GM23248 (cell line): ENCODE results near the gene ANTXRL. TPM values are rescaled to one million over a fixed set of nuclear protein-coding genes. Genes with fewer than 3 reads are reported as not detected.

Experiments
- DNase-seq: peaks from one replicate; pipeline ENCODE4 v3.0.0-alpha.2; 2015
- H2AFZ ChIP-seq: fragments of 200-600 bp; sonication (generic); 2 replicates; pipeline ENCODE4 v1.6.1; 2016; ENCODE audit warnings: antibody characterized with exemption
- H3F3A ChIP-seq: fragments of 200-600 bp; sonication (generic); 2 replicates; pipeline ENCODE4 v1.6.1; 2016; ENCODE audit warnings: mild to moderate bottlenecking, antibody characterized with exemption, mixed run types; ENCODE audit not compliant: insufficient read depth
- H3K27ac ChIP-seq: fragments of 200-600 bp; sonication (generic); 2 replicates; pipeline ENCODE4 v1.5.1; 2016; ENCODE audit warnings: mild to moderate bottlenecking
- H3K27me3 ChIP-seq: fragments of 200-600 bp; sonication (generic); replicated peaks from 2 replicates; pipeline ENCODE4 v1.6.1; 2016; ENCODE audit warnings: mild to moderate bottlenecking; ENCODE audit not compliant: insufficient read depth
- H3K36me3 ChIP-seq: fragments of 200-600 bp; sonication (generic); 2 replicates; pipeline ENCODE4 v1.6.1; 2016; ENCODE audit warnings: low read depth, mild to moderate bottlenecking
- H3K4me1 ChIP-seq: fragments of 200-600 bp; sonication (generic); 2 replicates; pipeline ENCODE4 v1.6.1; 2016; ENCODE audit warnings: mild to moderate bottlenecking; ENCODE audit not compliant: insufficient read depth
- H3K4me2 ChIP-seq: fragments of 200-600 bp; sonication (generic); one replicate; pipeline ENCODE4 v1.6.1; 2016; ENCODE audit warnings: mild to moderate bottlenecking; ENCODE audit not compliant: unreplicated experiment
- H3K4me3 ChIP-seq: fragments of 200-600 bp; sonication (generic); 2 replicates; pipeline ENCODE4 v1.5.1; 2016; ENCODE audit warnings: mild to moderate bottlenecking
- H3K79me2 ChIP-seq: fragments of 200-600 bp; sonication (generic); 2 replicates; pipeline ENCODE4 v1.6.1; 2016; ENCODE audit warnings: mild to moderate bottlenecking; ENCODE audit not compliant: insufficient read depth
- H3K9ac ChIP-seq: fragments of 200-600 bp; sonication (generic); 2 replicates; pipeline ENCODE4 v1.6.1; 2016; ENCODE audit warnings: mild to moderate bottlenecking
- H3K9me2 ChIP-seq: fragments of 200-600 bp; sonication (generic); 2 replicates; pipeline ENCODE4 v1.6.1; 2016; ENCODE audit warnings: mixed run types, mild to moderate bottlenecking, moderate library complexity; ENCODE audit not compliant: insufficient read depth
- H3K9me3 ChIP-seq: fragments of 200-600 bp; sonication (generic); one replicate; pipeline ENCODE4 v1.6.1; 2017; ENCODE audit warnings: low read depth
- H4K20me1 ChIP-seq: fragments of 200-600 bp; sonication (generic); 2 replicates; pipeline ENCODE4 v1.6.0; 2016; ENCODE audit not compliant: insufficient read depth
- EZH2 ChIP-seq: fragments of 200-600 bp; sonication (generic); IDR thresholded peaks from 2 replicates; pipeline ENCODE4 v1.6.1; 2018; ENCODE audit warnings: antibody characterized with exemption, mild to moderate bottlenecking; ENCODE audit not compliant: insufficient read depth, poor library complexity, severe bottlenecking
- EZH2phosphoT487 ChIP-seq: fragments of 200-600 bp; sonication (generic); IDR thresholded peaks from 2 replicates; pipeline ENCODE4 v1.6.1; 2018; ENCODE audit warnings: antibody characterized with exemption, moderate library complexity, mild to moderate bottlenecking, low read depth; ENCODE audit not compliant: insufficient read depth
- WGBS, 2 experiments: methylation state at CpG; one replicate each; pipeline ENCODE4 v1.1.6; 2015 to 2017; ENCODE audit warnings: low lambda C conversion rate in 2 of 2, low coverage in 1 of 2; ENCODE audit errors: missing lambda C conversion rate in 2 of 2; 5-methylcytosine and 5-hydroxymethylcytosine counted together
- in situ Hi-C: fragments of 300-500 bp; cut with MboI; formaldehyde crosslinking; loops from 2 replicates; pipeline ENCODE4 v1.15.0; 2020
- polyA plus RNA-seq: library from polyadenylated mRNA; unstranded; fragments of >200 nt; fragmentation: Nextera tagmentation; extraction: Ambion mirVana; gene quantifications from 2 replicates; pipeline ENCODE4 v1.2.1, GENCODE V29; 2016
- total RNA-seq: library from RNA; depleted of rRNA; stranded (reverse); fragments of >200 nt; shearing (Covaris generic); gene quantifications from 2 replicates; pipeline ENCODE4 v1.2.3, GENCODE V29; 2014; rRNA removed

The ANTXRL gene
- not detected in 2 replicates for total RNA-seq
- polyA plus RNA-seq, result not detected in 2 replicates

DNA sequence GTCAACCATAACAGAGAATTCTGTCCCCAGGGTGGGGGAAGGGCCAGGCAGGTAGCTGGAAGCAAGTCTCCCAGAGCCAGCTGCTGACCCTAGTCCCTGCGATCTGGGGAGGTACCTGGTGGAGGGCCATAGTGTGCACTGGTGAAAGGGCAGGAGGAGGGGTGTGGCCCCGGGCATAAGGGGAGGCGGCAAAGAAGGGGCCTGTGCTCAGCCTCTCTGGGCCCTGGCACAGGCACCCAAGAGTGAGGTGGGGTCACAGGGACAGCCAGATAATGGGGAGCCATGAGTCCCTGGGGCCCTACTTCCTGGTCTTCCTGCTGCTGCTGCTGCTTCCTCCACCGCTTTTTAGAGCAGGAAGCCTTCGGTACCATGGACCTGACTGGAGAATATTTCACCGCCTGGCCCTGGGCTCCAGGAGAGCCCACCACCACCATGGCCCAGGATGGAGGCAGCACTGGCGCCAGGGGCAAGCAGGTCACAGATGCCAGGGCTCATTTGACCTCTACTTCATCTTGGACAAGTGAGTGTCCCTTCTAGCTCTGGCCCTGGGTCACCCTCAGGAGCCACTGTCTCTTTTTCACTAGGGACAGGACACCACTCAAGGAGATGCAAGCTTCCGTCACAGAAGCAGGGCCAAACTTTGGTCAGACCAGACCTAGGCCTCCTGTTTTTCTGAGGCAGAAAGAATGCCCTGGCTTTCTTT, at the start of gene ANTXRL:
Gene ANTXRL, plus strand, starts transcription at position 7 of the 703 bp plus-strand sequence. Its CDS starts 266 bp downstream, at position 273.
- H3K9me2 ChIP-seq, result no peaks in the 10 kb centered on the region
- H3K36me3 ChIP-seq, result no peaks in the 10 kb centered on the region
- peaks cover 23% of the 10 kb centered on the region for H3K4me1 ChIP-seq
- H2AFZ ChIP-seq, result no peak within 1 kb of the TSS
- WGBS, 2 experiments, result 95 to 98% methylated on average over 8 of the region's 8 CpGs
- no peak within 1 kb of the TSS for H3K4me2 ChIP-seq
- H3K79me2 ChIP-seq, result no peaks in the 10 kb centered on the region
- H3F3A ChIP-seq, result peaks cover 7% of the 10 kb centered on the region; the same call in 1 of the 2 replicates
- H4K20me1 ChIP-seq, result no peaks in the 10 kb centered on the region
- H3K27me3 ChIP-seq, result no peaks in the 10 kb centered on the region
- no peak within 1 kb of the TSS for H3K27ac ChIP-seq
- TF ChIP-seq EZH2phosphoT487, result no peak
- TF ChIP-seq EZH2, result no peak
- no peak within 1 kb of the TSS for H3K9ac ChIP-seq
- no peak for DNase-seq
- in situ Hi-C loops, result no loop called here
- H3K9me3 ChIP-seq, result no peaks in the 10 kb centered on the region
- no peak within 1 kb of the TSS for H3K4me3 ChIP-seq

DNA sequence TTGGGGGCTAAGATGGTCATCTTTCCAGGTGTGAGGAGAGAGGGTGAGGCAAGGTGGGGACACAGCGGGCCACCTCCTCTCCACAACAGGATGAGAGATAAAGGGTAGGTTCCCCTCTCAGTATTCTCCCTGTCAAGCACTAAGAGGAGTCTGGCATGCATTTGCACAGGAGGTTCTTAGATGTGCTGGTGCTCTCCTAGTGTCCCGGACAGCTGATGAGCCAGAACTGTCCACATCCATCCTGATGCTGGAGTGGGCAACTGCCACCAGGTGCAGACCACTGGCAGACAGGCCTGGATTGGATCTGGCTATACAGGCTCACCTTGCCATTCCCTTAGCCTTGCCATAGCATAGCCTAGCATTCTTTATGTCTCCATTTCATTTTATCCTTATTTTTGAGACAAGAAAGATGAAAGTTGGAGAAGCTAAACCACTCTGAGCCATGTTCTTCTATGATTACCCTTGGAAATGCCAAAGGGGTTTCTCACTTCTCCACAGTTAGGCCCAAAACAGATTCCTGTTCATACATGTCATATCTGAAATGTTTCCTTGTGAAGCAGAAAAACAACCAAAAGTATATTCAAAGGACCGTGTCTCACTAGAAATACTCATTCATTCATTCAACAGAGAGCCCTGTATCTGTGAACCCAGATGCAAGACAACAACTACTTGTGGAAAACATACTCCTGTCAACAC, 48.8 kb upstream of the ANTXRL start:
- Histone ChIP-seq H3K9me3 (no peaks in the 10 kb centered on the region), H3K4me1 (peaks cover 11% of the 10 kb centered on the region), H2AFZ (no peak overlapping the region), H3K79me2 (no peaks in the 10 kb centered on the region), H3F3A (no peaks in the 10 kb centered on the region), H3K27ac (no peak overlapping the region), H3K27me3 (no peaks in the 10 kb centered on the region), H4K20me1 (no peaks in the 10 kb centered on the region), H3K4me2 (no peak overlapping the region), H3K36me3 (no peaks in the 10 kb centered on the region), H3K9me2 (no peaks in the 10 kb centered on the region), H3K9ac (no peak overlapping the region), H3K4me3 (no peak overlapping the region)
- peak; percentile 61 for DNase-seq
- WGBS, 2 experiments, result 85 to 88% methylated on average over 3 of the region's 3 CpGs
- no peak for TF ChIP-seq EZH2phosphoT487
- no peak for TF ChIP-seq EZH2
- in situ Hi-C loops, result no loop called here

DNA sequence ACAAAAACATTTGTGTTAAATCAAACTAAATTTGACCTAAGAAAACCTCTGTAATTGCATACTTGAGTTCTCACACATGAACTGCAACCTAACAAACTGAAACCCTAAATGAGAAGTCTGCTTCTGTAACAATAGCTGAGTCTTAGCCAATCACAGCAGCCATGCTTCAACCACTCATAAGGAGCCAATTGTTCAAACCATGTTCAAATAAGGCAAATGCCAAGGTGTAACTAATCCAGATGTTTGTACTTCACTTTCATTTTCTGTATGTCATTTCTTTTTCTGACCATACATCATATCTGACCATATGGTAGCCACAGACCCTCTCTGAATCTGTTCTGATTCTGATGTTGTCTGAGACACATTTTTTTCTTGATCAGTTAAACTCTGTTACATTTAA, 47.5 kb upstream of the ANTXRL start:
- in situ Hi-C loops, result no loop called here
- no peaks in the 10 kb centered on the region for H3K79me2 ChIP-seq
- DNase-seq, result no peak
- H3K9me2 ChIP-seq, result no peaks in the 10 kb centered on the region
- no peak overlapping the region for H3K9ac ChIP-seq
- no peak overlapping the region for H3K4me3 ChIP-seq
- H3K4me2 ChIP-seq, result no peak overlapping the region
- H3K4me1 ChIP-seq, result peaks cover 11% of the 10 kb centered on the region
- no peaks in the 10 kb centered on the region for H3K27me3 ChIP-seq
- H3K27ac ChIP-seq, result no peak overlapping the region
- no peaks in the 10 kb centered on the region for H4K20me1 ChIP-seq
- H3F3A ChIP-seq, result no peaks in the 10 kb centered on the region
- TF ChIP-seq EZH2 (no peak), EZH2phosphoT487 (no peak)
- H3K9me3 ChIP-seq, result no peaks in the 10 kb centered on the region
- no peak overlapping the region for H2AFZ ChIP-seq
- H3K36me3 ChIP-seq, result no peaks in the 10 kb centered on the region

DNA sequence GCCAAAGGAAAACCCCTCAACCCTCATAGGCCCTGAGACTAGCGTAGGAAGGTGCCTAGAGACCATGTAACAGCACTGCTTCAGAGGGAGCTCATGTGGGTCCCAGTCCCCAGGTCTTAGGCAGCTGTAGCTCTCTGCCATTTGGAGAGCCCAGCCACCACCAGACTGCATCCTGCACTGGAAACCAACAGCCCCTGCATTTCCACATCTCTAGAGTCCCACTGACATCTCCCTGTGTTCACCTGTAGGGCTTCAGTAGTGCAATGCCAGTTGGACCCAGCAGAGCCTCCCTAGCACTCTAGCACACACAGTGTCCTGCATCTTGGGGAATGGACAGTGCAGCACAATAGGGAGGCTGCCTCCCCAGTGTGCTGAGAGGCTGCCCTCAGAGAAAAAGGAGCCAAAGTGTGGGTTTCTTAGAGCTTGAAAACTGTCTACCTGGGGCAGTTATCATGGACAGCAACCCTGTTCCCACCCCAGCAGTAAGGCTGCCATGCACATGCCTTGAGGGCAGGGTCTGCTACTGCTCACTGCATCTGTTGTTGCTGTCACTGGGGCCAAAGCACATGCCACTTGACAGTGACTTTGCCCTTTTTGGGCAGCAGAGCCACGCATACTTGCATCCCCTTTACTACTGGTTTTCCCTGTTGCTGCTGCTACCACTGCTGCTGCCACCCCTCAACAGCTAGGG, 46.7 kb upstream of the ANTXRL start:
- DNase-seq, result no peak
- no peak overlapping the region for H3K27ac ChIP-seq
- no peak for TF ChIP-seq EZH2phosphoT487
- TF ChIP-seq EZH2, result no peak
- H3K4me2 ChIP-seq, result no peak overlapping the region
- H3K4me3 ChIP-seq, result no peak overlapping the region
- H3K9me3 ChIP-seq, result no peaks in the 10 kb centered on the region
- H3F3A ChIP-seq, result no peaks in the 10 kb centered on the region
- H3K27me3 ChIP-seq, result no peaks in the 10 kb centered on the region
- in situ Hi-C loops, result no loop called here
- no peaks in the 10 kb centered on the region for H4K20me1 ChIP-seq
- H3K9ac ChIP-seq, result no peak overlapping the region
- H2AFZ ChIP-seq, result no peak overlapping the region
- no peaks in the 10 kb centered on the region for H3K9me2 ChIP-seq
- no peaks in the 10 kb centered on the region for H3K79me2 ChIP-seq
- peaks cover 11% of the 10 kb centered on the region for H3K4me1 ChIP-seq
- 54 to 59% methylated on average over 2 of the region's 2 CpGs for WGBS, 2 experiments
- H3K36me3 ChIP-seq, result no peaks in the 10 kb centered on the region
